ENCODE measurements around the gene BMPR1A. TPM values are rescaled to one million over a fixed set of nuclear protein-coding genes. Genes with fewer than 3 reads are reported as not detected.

BMPR1A gene
- polyA plus RNA-seq, 3 donors = 73.6 to 85.4 (median 78.2) TPM

GRCh38 chr10:86798025-86798424 is 41.6 kb downstream of the BMPR1A start:
- DNase-seq (ENCODE audit: low read depth in 3 of 3, low spot score in 2 of 3) = no peak

GRCh38 chr10:86798611-86799010 is 42.2 kb downstream of the BMPR1A start:
- no peak for DNase-seq (ENCODE audit: low read depth in 3 of 3, low spot score in 2 of 3)

GRCh38 chr10:86799188-86799845 is 42.9 kb downstream of the BMPR1A start:
- no peak for DNase-seq (ENCODE audit: low read depth in 3 of 3, low spot score in 2 of 3)

GRCh38 chr10:86801995-86802394 is 45.6 kb downstream of the BMPR1A start:
- no peak for DNase-seq (ENCODE audit: low read depth in 3 of 3, low spot score in 2 of 3)

GRCh38 chr10:86802473-86803108 is 46.2 kb downstream of the BMPR1A start:
- no peak for DNase-seq (ENCODE audit: low read depth in 3 of 3, low spot score in 2 of 3)

GRCh38 chr10:86803156-86803555 is 46.7 kb downstream of the BMPR1A start:
- no peak for DNase-seq (ENCODE audit: low read depth in 3 of 3, low spot score in 2 of 3)

- DNase-seq (ENCODE audit: low read depth in 3 of 3, low spot score in 2 of 3) = no peak
These were observed 48.4 kb downstream of the BMPR1A start for GRCh38 chr10:86804805-86805204.

GRCh38 chr10:86813101-86813500 is 56.7 kb downstream of the BMPR1A start:
- DNase-seq (ENCODE audit: low read depth in 3 of 3, low spot score in 2 of 3) = no peak

- DNase-seq (ENCODE audit: low read depth in 3 of 3, low spot score in 2 of 3) = no peak
These were observed 57.6 kb downstream of the BMPR1A start for GRCh38 chr10:86813982-86814381.

- DNase-seq (ENCODE audit: low read depth in 3 of 3, low spot score in 2 of 3) = no peak
These were observed 58.7 kb downstream of the BMPR1A start for GRCh38 chr10:86815035-86815617.

- DNase-seq (ENCODE audit: low read depth in 3 of 3, low spot score in 2 of 3) = no peak
These were observed 59.2 kb downstream of the BMPR1A start for GRCh38 chr10:86815640-86816039.

- no peak for DNase-seq (ENCODE audit: low read depth in 3 of 3, low spot score in 2 of 3)
These were observed 60.8 kb downstream of the BMPR1A start for GRCh38 chr10:86817246-86817645.

GRCh38 chr10:86819567-86819966 is 63.1 kb downstream of the BMPR1A start:
- no peak for DNase-seq (ENCODE audit: low read depth in 3 of 3, low spot score in 2 of 3)

GRCh38 chr10:86820509-86820908 is 64.1 kb downstream of the BMPR1A start:
- DNase-seq (ENCODE audit: low read depth in 3 of 3, low spot score in 2 of 3) = no peak

- no peak for DNase-seq (ENCODE audit: low read depth in 3 of 3, low spot score in 2 of 3)
These were observed 65.1 kb downstream of the BMPR1A start for GRCh38 chr10:86821388-86821999.

- no peak for DNase-seq (ENCODE audit: low read depth in 3 of 3, low spot score in 2 of 3)
These were observed 67.1 kb downstream of the BMPR1A start for GRCh38 chr10:86823565-86823964.

- DNase-seq (ENCODE audit: low read depth in 3 of 3, low spot score in 2 of 3) = no peak
These were observed 67.7 kb downstream of the BMPR1A start for GRCh38 chr10:86824151-86824550.

GRCh38 chr10:86825366-86825765 is 68.9 kb downstream of the BMPR1A start:
- DNase-seq (ENCODE audit: low read depth in 3 of 3, low spot score in 2 of 3) = no peak

GRCh38 chr10:86827639-86828038 is 71.2 kb downstream of the BMPR1A start:
- DNase-seq (ENCODE audit: low read depth in 3 of 3, low spot score in 2 of 3) = no peak

- no peak for DNase-seq (ENCODE audit: low read depth in 3 of 3, low spot score in 2 of 3)
These were observed 71.7 kb downstream of the BMPR1A start for GRCh38 chr10:86828145-86828544.

- no peak for DNase-seq (ENCODE audit: low read depth in 3 of 3, low spot score in 2 of 3)
These were observed 73.1 kb downstream of the BMPR1A start for GRCh38 chr10:86829472-86829871.

All from right renal cortex interstitium (tissue), 3 donors.